ENCODE measurements around the gene ACTL6A.

DNA sequence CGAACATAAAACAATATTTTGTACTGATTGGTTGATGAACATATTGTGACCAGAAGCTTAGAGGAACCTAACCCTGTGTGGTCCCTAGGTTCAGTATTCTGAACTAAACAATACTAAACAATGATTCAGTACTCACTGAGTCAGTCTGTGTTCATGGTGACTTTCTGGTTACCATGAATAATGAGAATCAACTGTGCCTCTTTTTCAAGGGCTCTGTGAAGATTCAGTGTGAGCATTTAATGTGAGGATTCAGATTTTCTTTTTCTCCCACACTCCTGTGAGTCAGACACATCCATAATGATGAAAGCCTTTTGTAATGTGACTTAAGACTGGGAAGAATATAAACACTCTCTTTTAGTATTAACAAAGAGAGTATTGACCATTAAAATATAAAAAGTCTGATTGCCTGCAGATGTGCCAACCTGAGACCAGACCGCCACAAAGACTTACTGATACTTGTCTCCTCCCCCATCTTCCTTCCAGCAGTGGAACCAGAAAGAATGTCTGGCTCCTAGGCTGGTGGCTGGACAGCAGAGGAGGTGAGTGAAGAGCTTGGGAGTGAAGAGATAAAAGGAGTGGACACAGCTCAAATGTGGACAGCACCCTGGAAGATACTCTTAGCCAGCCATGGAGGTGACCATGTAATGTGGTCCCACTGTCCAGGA, 17.6 kb upstream of the ACTL6A start:
- no peak for TF ChIP-seq POLR2A (IDR thresholded peaks at IDR 0.05)
- TF ChIP-seq, protein P1, sequence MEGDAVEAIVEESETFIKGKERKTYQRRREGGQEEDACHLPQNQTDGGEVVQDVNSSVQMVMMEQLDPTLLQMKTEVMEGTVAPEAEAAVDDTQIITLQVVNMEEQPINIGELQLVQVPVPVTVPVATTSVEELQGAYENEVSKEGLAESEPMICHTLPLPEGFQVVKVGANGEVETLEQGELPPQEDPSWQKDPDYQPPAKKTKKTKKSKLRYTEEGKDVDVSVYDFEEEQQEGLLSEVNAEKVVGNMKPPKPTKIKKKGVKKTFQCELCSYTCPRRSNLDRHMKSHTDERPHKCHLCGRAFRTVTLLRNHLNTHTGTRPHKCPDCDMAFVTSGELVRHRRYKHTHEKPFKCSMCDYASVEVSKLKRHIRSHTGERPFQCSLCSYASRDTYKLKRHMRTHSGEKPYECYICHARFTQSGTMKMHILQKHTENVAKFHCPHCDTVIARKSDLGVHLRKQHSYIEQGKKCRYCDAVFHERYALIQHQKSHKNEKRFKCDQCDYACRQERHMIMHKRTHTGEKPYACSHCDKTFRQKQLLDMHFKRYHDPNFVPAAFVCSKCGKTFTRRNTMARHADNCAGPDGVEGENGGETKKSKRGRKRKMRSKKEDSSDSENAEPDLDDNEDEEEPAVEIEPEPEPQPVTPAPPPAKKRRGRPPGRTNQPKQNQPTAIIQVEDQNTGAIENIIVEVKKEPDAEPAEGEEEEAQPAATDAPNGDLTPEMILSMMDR (IDR thresholded peaks at IDR 0.05): no peak

All from thyroid gland (tissue), 4 donors.